GM19240 (cell line): Measurements from ENCODE around the gene ILDR1.

Experiments used
- DNase-seq: peaks from one replicate; pipeline ENCODE4 v3.0.0; 2011; ENCODE audit warnings: low spot score; ENCODE audit not compliant: insufficient read length

The ILDR1 gene

DNA sequence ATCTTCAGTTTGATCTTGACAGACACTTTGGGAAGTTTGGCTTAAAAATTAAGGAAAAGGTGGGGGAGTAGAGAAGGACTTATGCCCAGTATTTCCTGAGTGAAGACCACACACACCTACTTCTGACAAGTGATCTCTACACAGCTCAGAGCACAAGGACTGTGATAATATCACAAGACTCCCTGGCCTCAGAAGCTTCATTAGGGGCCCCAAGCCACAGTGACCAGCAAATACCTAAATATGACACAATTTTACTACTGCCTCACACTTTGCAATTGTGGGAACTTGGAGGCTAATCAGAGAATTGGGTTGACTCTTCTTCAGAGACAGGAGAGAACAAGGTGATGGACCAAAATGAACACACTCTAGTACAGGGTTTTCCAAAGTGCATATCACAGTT, 2.6 kb downstream of the ILDR1 start:
- no peak for DNase-seq

DNA sequence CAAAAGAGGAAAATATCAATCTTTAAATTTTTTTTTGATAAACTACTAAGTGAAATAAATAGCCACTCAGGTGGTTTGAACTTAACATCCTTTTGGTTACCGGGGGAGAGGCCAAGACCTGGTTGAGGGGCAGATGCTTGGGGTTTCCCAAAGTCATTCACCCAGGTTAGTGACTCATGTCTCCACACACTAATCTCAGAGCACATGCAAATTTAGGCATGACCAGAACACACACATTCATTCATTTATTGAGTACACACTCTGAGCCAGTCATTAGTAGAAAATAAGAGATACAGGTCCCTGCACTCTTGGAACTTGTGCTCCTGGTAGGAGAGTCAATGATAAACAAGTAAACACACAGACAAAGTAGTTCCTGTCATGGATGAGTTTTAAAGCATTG, 7.3 kb downstream of the ILDR1 start:
- peak; percentile 42 for DNase-seq

DNA sequence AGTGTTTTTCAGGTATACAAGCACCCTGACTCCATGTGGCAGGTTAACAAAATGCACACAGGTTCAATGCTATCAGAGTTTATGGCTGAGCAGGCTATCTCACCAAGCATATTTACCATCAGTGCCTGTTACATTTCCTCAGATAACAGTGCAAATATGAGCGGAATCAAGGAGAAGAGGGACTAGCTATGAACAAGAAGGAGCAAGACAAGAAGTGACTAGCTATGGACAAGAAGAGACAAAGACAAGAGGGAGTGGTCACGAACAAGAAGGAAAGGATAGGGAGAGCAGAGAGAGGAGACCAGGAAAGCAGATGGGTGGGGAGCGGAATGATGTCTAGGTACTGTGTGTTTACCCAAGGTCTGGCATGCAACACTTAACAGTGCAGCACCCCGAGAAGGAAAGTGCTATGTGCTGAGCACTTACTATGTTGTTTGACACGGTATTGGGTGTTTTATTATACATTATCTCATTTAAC, 8.6 kb downstream of the ILDR1 start:
- DNase-seq = no peak

GRCh38 chr3:122012821-122013220, 9.2 kb downstream of the ILDR1 start:
- no peak for DNase-seq

DNA sequence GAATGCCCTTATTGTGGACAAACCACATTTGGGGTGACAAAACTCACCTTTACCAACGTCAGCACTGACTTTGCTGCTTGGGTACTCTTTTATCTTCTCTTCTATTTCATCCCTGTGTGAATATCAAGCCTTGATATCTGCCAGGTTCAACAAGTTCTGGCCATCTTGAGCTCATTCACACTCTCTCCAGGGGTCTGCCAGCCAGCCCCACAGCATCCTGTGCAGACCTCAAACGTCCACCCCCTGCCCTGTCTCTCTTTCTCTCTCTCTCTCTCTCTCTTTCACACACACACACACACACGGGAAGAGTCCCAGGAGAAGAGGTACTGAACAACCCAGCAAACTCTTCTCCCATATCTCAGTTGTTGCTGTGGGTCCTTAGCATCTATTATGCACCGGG, 10.7 kb downstream of the ILDR1 start:
- DNase-seq = no peak

DNA sequence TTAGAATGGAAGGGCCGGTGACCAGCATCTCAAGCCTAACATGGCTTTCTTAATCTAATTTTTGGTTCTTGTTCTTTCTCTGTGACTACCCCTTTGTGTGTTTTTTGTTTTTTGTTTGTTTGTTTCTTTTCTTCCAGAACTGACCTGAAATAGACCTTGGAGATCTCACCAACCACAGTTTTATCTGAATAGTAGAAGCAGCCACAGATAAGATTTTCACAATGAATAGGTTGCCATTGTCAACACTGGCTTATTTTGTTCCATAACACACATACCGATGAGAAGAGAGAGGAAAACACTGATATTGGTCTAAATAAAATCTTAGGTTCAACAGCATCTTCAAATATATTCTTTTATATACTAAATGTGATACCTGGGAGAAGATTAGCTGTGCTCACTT, 11.5 kb downstream of the ILDR1 start:
- DNase-seq = no peak

GRCh38 chr3:122008166-122008565, 13.9 kb downstream of the ILDR1 start:
- DNase-seq = no peak

GRCh38 chr3:122006267-122006666, 15.8 kb downstream of the ILDR1 start:
- no peak for DNase-seq

- DNase-seq = no peak
Measured at GRCh38 chr3:122004991-122005565, 17.0 kb downstream of the ILDR1 start.

- DNase-seq = no peak
Measured at GRCh38 chr3:122004107-122004506, 17.9 kb downstream of the ILDR1 start.

GRCh38 chr3:122003606-122004005, 18.4 kb downstream of the ILDR1 start:
- DNase-seq = no peak

GRCh38 chr3:122003112-122003511, 18.9 kb downstream of the ILDR1 start:
- DNase-seq = no peak

GRCh38 chr3:122002611-122003010, 19.4 kb downstream of the ILDR1 start:
- DNase-seq = no peak

DNA sequence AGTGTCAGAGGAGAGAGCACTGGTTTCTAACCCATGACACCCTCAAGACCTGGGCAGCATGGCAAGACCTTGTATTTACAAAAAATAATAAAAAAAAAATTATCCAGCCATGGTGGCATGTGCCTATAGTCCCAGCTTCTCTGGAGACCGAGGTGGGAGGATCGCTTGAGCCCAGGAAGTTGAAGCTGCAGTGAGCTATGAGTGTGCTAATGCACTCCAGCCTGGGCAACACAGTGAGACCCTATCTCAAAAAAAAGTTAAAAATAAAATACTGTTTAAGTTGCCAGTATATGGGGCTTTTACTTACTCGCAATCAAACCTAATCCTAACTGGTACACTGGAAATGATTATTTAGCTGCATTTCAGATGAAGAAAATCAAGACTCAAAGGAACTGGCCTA, 20.2 kb downstream of the ILDR1 start:
- no peak for DNase-seq

DNA sequence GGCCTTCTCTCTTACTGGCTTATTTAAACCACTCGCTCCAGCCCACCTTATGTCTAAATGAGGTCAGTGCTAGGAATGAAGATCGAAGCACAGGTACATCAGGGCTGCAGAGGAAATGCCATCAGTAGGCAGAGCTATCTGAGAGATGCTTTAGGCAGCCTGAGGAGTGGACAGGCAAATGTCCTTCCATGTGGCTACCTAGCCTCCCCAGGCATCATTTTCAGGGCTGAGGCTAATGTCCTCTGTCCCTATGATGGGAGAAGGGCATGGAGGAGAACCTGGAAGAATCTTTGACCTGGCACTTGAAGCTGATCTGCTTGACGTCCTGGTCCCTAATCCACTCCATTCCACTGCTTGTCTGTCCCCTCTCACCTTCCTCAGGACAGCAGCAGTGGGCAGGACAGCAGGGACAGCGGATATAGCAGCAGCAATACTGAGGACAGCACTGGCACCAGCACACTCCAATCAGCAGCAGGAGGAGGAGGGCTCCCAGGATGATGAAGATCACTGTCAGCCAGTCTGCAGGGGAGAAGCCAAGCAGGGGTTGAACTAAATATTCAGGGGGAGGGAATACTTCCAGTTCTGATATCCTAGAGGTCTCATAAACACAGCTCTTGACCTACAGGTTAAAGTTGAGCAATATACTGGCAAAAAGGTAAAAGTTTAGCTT, 21.0 kb downstream of the ILDR1 start:
- DNase-seq = no peak

DNA sequence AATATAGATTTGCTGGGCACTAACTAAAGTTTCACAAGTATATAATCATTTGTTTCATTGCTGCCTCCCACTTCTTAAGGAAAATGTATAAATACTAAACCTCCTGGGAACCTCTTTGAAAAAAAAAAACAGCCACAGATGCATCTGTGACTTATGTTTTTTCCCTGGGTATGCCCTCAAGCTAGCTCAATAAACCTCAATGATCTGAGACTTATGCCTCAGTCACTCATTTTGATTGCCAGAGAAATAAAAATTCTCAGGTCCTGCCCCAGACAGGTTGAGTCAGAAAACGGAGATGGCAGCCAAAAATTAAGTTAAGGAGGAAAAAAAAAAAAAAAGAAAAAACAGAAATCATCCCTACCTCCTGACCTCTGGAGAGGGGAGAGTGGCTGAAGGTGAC, 22.1 kb downstream of the ILDR1 start:
- no peak for DNase-seq

- no peak for DNase-seq
Measured at GRCh38 chr3:121998611-121999473, 23.2 kb downstream of the ILDR1 start.

DNA sequence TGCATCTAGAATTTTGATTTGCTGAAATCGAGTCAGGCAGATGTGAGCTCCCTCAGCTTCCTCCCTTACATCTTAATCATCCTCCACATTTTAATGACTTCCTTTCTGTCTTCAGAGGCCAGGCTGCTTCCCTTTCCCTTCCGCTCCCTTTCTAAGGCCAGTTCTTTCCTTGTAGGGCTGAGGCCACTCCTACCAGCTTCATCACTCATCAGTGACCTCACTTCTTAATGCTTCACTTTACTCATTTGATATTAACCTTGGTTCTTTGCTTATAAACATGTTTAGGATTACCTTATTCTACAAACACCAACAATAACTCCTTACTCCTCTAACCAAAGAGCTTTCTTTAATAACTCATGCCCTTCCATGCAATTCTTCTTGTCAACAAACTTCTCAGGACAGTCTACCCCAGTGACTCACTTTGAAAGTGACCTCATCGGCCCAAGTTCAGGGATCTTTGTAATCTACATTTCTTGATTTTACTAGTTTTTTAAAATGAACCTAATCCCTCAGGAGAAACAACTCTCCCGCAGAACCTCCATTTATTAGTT, 23.9 kb downstream of the ILDR1 start:
- no peak for DNase-seq

GRCh38 chr3:121997372-121997771, 24.7 kb downstream of the ILDR1 start:
- no peak for DNase-seq

- no peak for DNase-seq
Measured at GRCh38 chr3:121996441-121996840, 25.6 kb downstream of the ILDR1 start.

DNA sequence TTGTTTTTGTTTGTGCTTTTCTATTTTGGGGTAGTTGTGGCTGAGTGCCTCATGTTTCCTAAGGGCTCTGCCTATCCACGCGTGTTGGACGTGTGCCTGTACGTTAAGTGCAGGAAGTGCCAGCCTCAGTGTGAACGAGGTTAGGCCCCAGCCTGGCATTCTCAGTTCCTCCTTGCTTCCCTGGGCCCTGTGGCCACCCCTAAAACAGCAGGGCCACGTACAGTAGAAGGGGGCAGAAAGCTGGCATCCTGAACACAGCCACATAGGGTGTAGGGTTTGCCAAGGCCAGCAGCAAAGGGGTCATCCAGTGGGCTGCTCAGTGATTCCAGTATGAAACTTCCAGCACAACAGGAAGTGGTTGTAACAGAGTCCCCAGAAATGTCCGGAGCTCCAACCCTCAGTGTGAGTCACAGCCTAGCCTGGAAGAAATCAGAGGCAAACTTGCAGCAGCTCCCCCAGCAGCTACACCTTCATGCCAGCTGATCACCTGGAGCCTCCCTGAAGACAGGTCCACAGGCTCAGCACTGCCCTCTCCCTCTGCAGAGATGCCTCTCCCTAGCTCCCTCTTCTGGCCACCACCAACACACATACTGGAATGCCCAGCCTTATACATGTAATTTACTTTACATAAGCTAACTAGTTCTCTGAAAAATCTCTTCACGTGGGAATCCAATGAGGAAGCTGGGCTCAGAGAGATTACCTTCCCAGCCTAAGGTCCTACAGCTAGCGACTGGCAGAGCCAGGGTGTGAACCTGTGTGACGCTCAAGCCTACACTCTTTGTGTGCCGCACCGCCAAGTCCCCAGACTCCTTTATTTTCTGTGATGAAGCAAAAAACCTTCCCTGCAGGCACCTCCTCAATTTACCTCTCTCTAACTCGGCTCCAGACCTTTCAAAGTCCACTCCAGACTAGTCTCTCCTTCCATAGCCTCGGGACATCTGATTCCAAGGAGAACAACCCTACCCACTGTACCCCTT, 26.6 kb downstream of the ILDR1 start:
- DNase-seq = no peak
